Activated T-cell treated with anti-CD3 and anti-CD28 coated beads, Interleukin-2, amount 50 U/mL, for 1 hour (primary cell): ENCODE measurements around the gene IQSEC3.

Experiments used
- DNase-seq: peaks from one replicate; pipeline ENCODE4 v3.0.0-alpha.2; 2020

IQSEC3 gene

GRCh38 chr12:168763-169525 is 102.4 kb downstream of the IQSEC3 start:
- DNase-seq, result no peak

- no peak for DNase-seq
Measured at GRCh38 chr12:169528-170370, 103.2 kb downstream of the IQSEC3 start.

GRCh38 chr12:170371-171225 is 104.0 kb downstream of the IQSEC3 start:
- DNase-seq, result no peak

- no peak for DNase-seq
Measured at GRCh38 chr12:171276-171675, 104.7 kb downstream of the IQSEC3 start.

- no peak for DNase-seq
Measured at GRCh38 chr12:171743-172676, 105.4 kb downstream of the IQSEC3 start.

- DNase-seq, result no peak
Measured at GRCh38 chr12:172732-173161, 106.2 kb downstream of the IQSEC3 start.

- DNase-seq, result no peak
Measured at GRCh38 chr12:174124-174523, 107.6 kb downstream of the IQSEC3 start.

- DNase-seq, result no peak
Measured at GRCh38 chr12:174596-174995, 108.0 kb downstream of the IQSEC3 start.

GRCh38 chr12:175250-175649 is 108.7 kb downstream of the IQSEC3 start:
- no peak for DNase-seq

GRCh38 chr12:175759-176158 is 109.2 kb downstream of the IQSEC3 start:
- no peak for DNase-seq

- DNase-seq, result no peak
Measured at GRCh38 chr12:176321-177181, 110.0 kb downstream of the IQSEC3 start.

- DNase-seq, result no peak
Measured at GRCh38 chr12:177336-177979, 110.9 kb downstream of the IQSEC3 start.

GRCh38 chr12:177980-178828 is 111.6 kb downstream of the IQSEC3 start:
- DNase-seq, result no peak

GRCh38 chr12:178829-179109 is 112.2 kb downstream of the IQSEC3 start:
- no peak for DNase-seq

GRCh38 chr12:179131-179884 is 112.7 kb downstream of the IQSEC3 start:
- DNase-seq, result no peak

GRCh38 chr12:179885-180284 is 113.3 kb downstream of the IQSEC3 start:
- no peak for DNase-seq

- no peak for DNase-seq
Measured at GRCh38 chr12:180445-180844, 113.9 kb downstream of the IQSEC3 start.

GRCh38 chr12:181921-182320 is 115.4 kb downstream of the IQSEC3 start:
- no peak for DNase-seq

- no peak for DNase-seq
Measured at GRCh38 chr12:182381-182892, 115.9 kb downstream of the IQSEC3 start.
